K562 (cell line): ENCODE measurements around the gene BOD1L2. TPM values are rescaled to one million over a fixed set of nuclear protein-coding genes. Genes with fewer than 3 reads are reported as not detected.

Experiments
- ATAC-seq: fragments of 200-7000 bp; cut with Tn5 transposase; 3 replicates; pipeline ENCODE4 v1.9.1; 2020; ENCODE audit warnings: moderate library complexity
- BruUV-seq: library from RNA; stranded (reverse); fragments of 400-500 nt; replicated peaks from 2 replicates; lab custom pipeline; 2021; lab: Mats Ljungman, UMichigan
- CTCF ChIA-PET: fragments of 300-600 bp; formaldehyde crosslinking; extraction: SDS; loops from one replicate; lab custom pipeline; 2021; ENCODE audit warnings: low intra/inter-chr PET ratio; lab: Yijun Ruan, JAX
- POLR2A ChIA-PET: fragments of 300-600, 350-650 bp; sonication (Branson Sonifier 250); formaldehyde crosslinking; extraction: SDS; loops from one replicate; lab custom pipeline; 2021; ENCODE audit warnings: antibody characterized with exemption, inconsistent platforms; lab: Yijun Ruan, JAX
- DNase-seq, 4 experiments: peaks; one replicate each; pipeline versions ENCODE4 v3.0.0 to v3.0.0-alpha.2; 2011 to 2018; ENCODE audit warnings: low spot score in 3 of 4, mixed read lengths in 3 of 4; ENCODE audit errors: extremely low read depth in 1 of 4
- FAIRE-seq: peaks from 2 replicates; lab custom pipeline; 2011; peaks lifted over from hg19 to GRCh38; lab: Jason Lieb, UNC
- H2AFZ ChIP-seq: 2 replicates; pipeline ENCODE4 v1.6.0; 2011; ENCODE audit warnings: low read depth, low read length, control low read depth, inconsistent platforms
- H3K27ac ChIP-seq: fragments of 200-600 bp; 3 replicates; pipeline ENCODE4 v1.8.0; 2011; ENCODE audit warnings: low read depth, mild to moderate bottlenecking, control low read depth, inconsistent platforms, low read length, moderate library complexity, mixed read lengths; ENCODE audit errors: extremely low read depth
- H3K27me3 ChIP-seq, 2 experiments: fragments of 300-600 bp in 1 of 2; 2 replicates in 1 of 2; 3 replicates in 1 of 2; pipeline versions ENCODE4 v1.6.0 to v1.8.0; 2011; ENCODE audit warnings: inconsistent platforms in 2 of 2, low read length in 2 of 2, mild to moderate bottlenecking in 1 of 2, mixed read lengths in 1 of 2, moderate library complexity in 1 of 2; ENCODE audit not compliant: control insufficient read depth in 2 of 2, insufficient read depth in 2 of 2
- H3K36me3 ChIP-seq: fragments of 300-600 bp; 3 replicates; pipeline ENCODE4 v1.8.0; 2011; ENCODE audit warnings: mild to moderate bottlenecking, low read length, inconsistent platforms; ENCODE audit not compliant: control insufficient read depth, insufficient read depth
- H3K4me1 ChIP-seq, 2 experiments: fragments of 200-600 bp in 1 of 2; replicated peaks in 1 of 2; 2 replicates in 1 of 2; 3 replicates in 1 of 2; pipeline versions ENCODE4 v1.5.1 to v1.8.0; 2011; ENCODE audit warnings: inconsistent platforms in 2 of 2, low read length in 2 of 2, mild to moderate bottlenecking in 1 of 2, mixed read lengths in 1 of 2, moderate library complexity in 1 of 2; ENCODE audit not compliant: control insufficient read depth in 2 of 2, insufficient read depth in 2 of 2
- H3K4me2 ChIP-seq: 2 replicates; pipeline ENCODE4 v1.6.1; 2011; ENCODE audit warnings: low read length, control low read depth, inconsistent platforms, mixed read lengths; ENCODE audit not compliant: insufficient read depth
- H3K4me3 ChIP-seq: fragments of 200-600 bp; sonication (generic), shearing (Covaris generic); 2 replicates; pipeline ENCODE4 v1.5.1; 2016; ENCODE audit warnings: control low read depth, inconsistent platforms
- H3K79me2 ChIP-seq: fragments of 200-600 bp; 3 replicates; pipeline ENCODE4 v1.8.0; 2011; ENCODE audit warnings: low read length, inconsistent platforms; ENCODE audit not compliant: control insufficient read depth, insufficient read depth
- H3K9ac ChIP-seq, 2 experiments: 2 replicates each; pipeline versions ENCODE4 v1.6.0 to v1.6.1; 2011; ENCODE audit warnings: low read depth in 2 of 2, low read length in 2 of 2, control low read depth in 1 of 2, inconsistent platforms in 1 of 2, mild to moderate bottlenecking in 1 of 2, mixed read lengths in 1 of 2; ENCODE audit not compliant: insufficient read depth in 1 of 2
- H3K9me1 ChIP-seq: one replicate; pipeline ENCODE4 v1.6.0; 2011; ENCODE audit warnings: inconsistent platforms, mild to moderate bottlenecking, low read length, moderate library complexity; ENCODE audit not compliant: control insufficient read depth, insufficient read depth
- H3K9me3 ChIP-seq: replicated peaks from 2 replicates; pipeline ENCODE4 v1.5.1; 2011; ENCODE audit warnings: low read depth, low read length, inconsistent platforms; ENCODE audit not compliant: control insufficient read depth, insufficient read depth
- H4K20me1 ChIP-seq: replicated peaks from 2 replicates; pipeline ENCODE4 v1.6.1; 2011; ENCODE audit warnings: low read length, inconsistent platforms, mixed read lengths; ENCODE audit not compliant: control insufficient read depth, insufficient read depth
- CBX5 ChIP-seq: IDR thresholded peaks from 2 replicates; pipeline ENCODE4 v1.6.1; 2014; ENCODE audit warnings: low read depth, borderline replicate concordance
- E2F8 ChIP-seq: fragments of 450-650 bp; IDR thresholded peaks from 2 replicates; pipeline ENCODE4 v1.7.1; 2018; ENCODE audit warnings: mild to moderate bottlenecking, low read depth; ENCODE audit not compliant: partially characterized antibody
- GATA2 ChIP-seq: sonication (generic); formaldehyde crosslinking; IDR thresholded peaks from 2 replicates; pipeline ENCODE4 v1.4.0; 2020; ENCODE audit warnings: mild to moderate bottlenecking, missing genetic modification reagents
- HIVEP1 ChIP-seq: fragments of 250-450 bp; sonication (Bioruptor Pico); IDR thresholded peaks from 2 replicates; pipeline ENCODE4 v1.4.0; 2020; ENCODE audit warnings: mild to moderate bottlenecking
- L3MBTL2 ChIP-seq: fragments of 450-650 bp; IDR thresholded peaks from 2 replicates; pipeline ENCODE4 v1.6.1; 2016; ENCODE audit warnings: mild to moderate bottlenecking, moderate library complexity
- MXI1 ChIP-seq: IDR thresholded peaks from 2 replicates; pipeline ENCODE4 v1.6.1; 2011; ENCODE audit warnings: low read depth, mild to moderate bottlenecking, improper control_type of control experiment, low read length
- POLR3G ChIP-seq: IDR thresholded peaks from 2 replicates; pipeline ENCODE4 v1.6.1; 2011; ENCODE audit not compliant: insufficient read length, insufficient replicate concordance; ENCODE audit errors: extremely low read depth
- SAP30 ChIP-seq: fragments of 200-600 bp; sonication (generic); IDR thresholded peaks from 2 replicates; pipeline ENCODE4 v1.6.1; 2012; ENCODE audit warnings: borderline replicate concordance, low read depth, mild to moderate bottlenecking, moderate library complexity, low read length, control low read depth, inconsistent platforms; ENCODE audit not compliant: insufficient read depth, poor library complexity, severe bottlenecking
- SMARCB1 ChIP-seq: IDR thresholded peaks from 2 replicates; pipeline ENCODE4 v1.6.1; 2011; ENCODE audit warnings: improper control_type of control experiment, low read depth; ENCODE audit not compliant: insufficient read length
- ZEB2 ChIP-seq: fragments of 450-650 bp; IDR thresholded peaks from 2 replicates; pipeline ENCODE4 v1.6.1; 2016
- ZFP1 ChIP-seq: fragments of 450-650 bp; formaldehyde crosslinking; IDR thresholded peaks from 2 replicates; pipeline ENCODE4 v1.4.0; 2020; ENCODE audit warnings: mild to moderate bottlenecking, mixed read lengths
- ZNF3 ChIP-seq: fragments of 250-450 bp; sonication (Bioruptor Pico); IDR thresholded peaks from 2 replicates; pipeline ENCODE4 v1.5.0; 2021; ENCODE audit warnings: mild to moderate bottlenecking, moderate library complexity
- ZNF668 ChIP-seq: fragments of 250-450 bp; sonication (Bioruptor Pico); IDR thresholded peaks from 2 replicates; pipeline ENCODE4 v1.8.0; 2022; ENCODE audit warnings: mild to moderate bottlenecking, inconsistent platforms
- WGBS: fragments of 100-300 bp; shearing (Covaris generic); methylation state at CpG from one replicate; pipeline ENCODE4 v1.1.6; 2016; ENCODE audit warnings: low coverage, mixed read lengths; ENCODE audit not compliant: insufficient coverage; ENCODE audit errors: missing lambda C conversion rate; 5-methylcytosine and 5-hydroxymethylcytosine counted together
- in situ Hi-C: fragments of 300-500 bp; cut with MboI; formaldehyde crosslinking; loops from 4 replicates; pipeline ENCODE4 v1.15.0; 2018; ENCODE audit warnings: inconsistent platforms, mixed read lengths
- intact Hi-C: fragments of 100-400 bp; cut with micrococcal nuclease; formaldehyde crosslinking; loops from 2 replicates; pipeline ENCODE4 v1.14.2; 2022
- polyA plus RNA-seq, 8 experiments: library from polyadenylated mRNA; depleted of rRNA in 4 of 8; stranded (reverse) in 5 of 8; unstranded in 3 of 8; fragments of >200 nt; fragmentation: Nextera tagmentation in 2 of 8; fragmentation: Illumina TruSeq in 1 of 8; extraction: Ambion mirVana in 2 of 8; extraction: Trizol in 1 of 8; gene quantifications; 2 replicates each; pipeline versions ENCODE4 v1.2.1 to v1.2.3, GENCODE V29; 2011 to 2014; ENCODE audit warnings: inconsistent platforms in 1 of 8, missing spikeins in 1 of 8
- total RNA-seq, 7 experiments: library from RNA; depleted of rRNA in 6 of 7; stranded (reverse); fragments of >200 nt in 6 of 7; fragmentation: Illumina TruSeq in 2 of 7; extraction: Trizol in 2 of 7; gene quantifications; 2 replicates each; pipeline versions ENCODE4 v1.2.1 to v1.2.3, GENCODE V29; 2011 to 2021; ENCODE audit warnings: low replicate concordance in 1 of 7
- TF ChIP-seq, protein P1 (sequence below), 3 experiments: IDR thresholded peaks in 2 of 3; conservative IDR thresholded peaks in 1 of 3; 2 replicates each; pipeline ENCODE4 v1.5.1; 2011 to 2012; ENCODE audit warnings: low read length in 3 of 3, mild to moderate bottlenecking in 3 of 3, control low read depth in 2 of 3, improper control_type of control experiment in 1 of 3, inconsistent platforms in 1 of 3, low read depth in 1 of 3, mixed read lengths in 1 of 3, moderate library complexity in 1 of 3; ENCODE audit not compliant: insufficient read depth in 2 of 3
- TF ChIP-seq, protein P2 (sequence below): fragments of 450-650 bp; IDR thresholded peaks from 2 replicates; pipeline ENCODE4 v1.6.1; 2016

Gene BOD1L2
- total and polyA plus RNA-seq, 9 of the 15 experiments (the other 6 are each of a cell fraction or from before 2014, with no cell fraction given) = 0.03 TPM; not detected in 8

- Histone ChIP-seq H3K27ac (no peak overlapping the region), H3K4me3 (no peak overlapping the region), H3K9me1 (no peaks in the 10 kb centered on the region), H3K79me2 (no peaks in the 10 kb centered on the region), H3K27me3 (no peaks in the 10 kb centered on the region), H2AFZ (no peak overlapping the region), H3K9me3 (no peaks in the 10 kb centered on the region), H3K4me1 (peaks cover 0 to 31% of the 10 kb centered on the region in 2 experiments; a peak in 4 of 5 replicates), H3K4me2 (peak overlapping the region; percentile 1; the same call in 1 of the 2 replicates), H4K20me1 (no peaks in the 10 kb centered on the region), H3K9ac (no peak overlapping the region), H3K36me3 (no peaks in the 10 kb centered on the region)
- in situ Hi-C loops = no loop called here
- BruUV-seq = no TSS peak
- DNase-seq = peak in 2 of 4 experiments; percentile 35 to 41
- FAIRE-seq = no peak
- ChIA-PET POLR2A (no interaction called here), CTCF (no interaction called here)
- 17% methylated on average over 10 of the region's 10 CpGs for WGBS
- peak; percentile 95 for ATAC-seq
- intact Hi-C loops = no loop called here
- TF ChIP-seq ZFP1 (CRISPR knock-in tag) (no peak), SAP30 (no peak), CBX5 (no peak), ZNF3 (no peak), L3MBTL2 (peak; percentile 81), HIVEP1 (no peak), E2F8 (peak; percentile 49), MXI1 (no peak), ZEB2 (peak; percentile 98), GATA2 (no peak), POLR3G (no peak), ZNF668 (no peak), SMARCB1 (no peak)
- TF ChIP-seq, protein P1, sequence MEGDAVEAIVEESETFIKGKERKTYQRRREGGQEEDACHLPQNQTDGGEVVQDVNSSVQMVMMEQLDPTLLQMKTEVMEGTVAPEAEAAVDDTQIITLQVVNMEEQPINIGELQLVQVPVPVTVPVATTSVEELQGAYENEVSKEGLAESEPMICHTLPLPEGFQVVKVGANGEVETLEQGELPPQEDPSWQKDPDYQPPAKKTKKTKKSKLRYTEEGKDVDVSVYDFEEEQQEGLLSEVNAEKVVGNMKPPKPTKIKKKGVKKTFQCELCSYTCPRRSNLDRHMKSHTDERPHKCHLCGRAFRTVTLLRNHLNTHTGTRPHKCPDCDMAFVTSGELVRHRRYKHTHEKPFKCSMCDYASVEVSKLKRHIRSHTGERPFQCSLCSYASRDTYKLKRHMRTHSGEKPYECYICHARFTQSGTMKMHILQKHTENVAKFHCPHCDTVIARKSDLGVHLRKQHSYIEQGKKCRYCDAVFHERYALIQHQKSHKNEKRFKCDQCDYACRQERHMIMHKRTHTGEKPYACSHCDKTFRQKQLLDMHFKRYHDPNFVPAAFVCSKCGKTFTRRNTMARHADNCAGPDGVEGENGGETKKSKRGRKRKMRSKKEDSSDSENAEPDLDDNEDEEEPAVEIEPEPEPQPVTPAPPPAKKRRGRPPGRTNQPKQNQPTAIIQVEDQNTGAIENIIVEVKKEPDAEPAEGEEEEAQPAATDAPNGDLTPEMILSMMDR (IDR thresholded peaks at IDR 0.05 in 2 of 3, conservative IDR thresholded peaks at IDR 0.05 in 1 of 3; ENCODE audit: insufficient read depth in 2 of 3, low read depth in 1 of 3, low read length in 3 of 3) = no peak
- TF ChIP-seq, protein P2, sequence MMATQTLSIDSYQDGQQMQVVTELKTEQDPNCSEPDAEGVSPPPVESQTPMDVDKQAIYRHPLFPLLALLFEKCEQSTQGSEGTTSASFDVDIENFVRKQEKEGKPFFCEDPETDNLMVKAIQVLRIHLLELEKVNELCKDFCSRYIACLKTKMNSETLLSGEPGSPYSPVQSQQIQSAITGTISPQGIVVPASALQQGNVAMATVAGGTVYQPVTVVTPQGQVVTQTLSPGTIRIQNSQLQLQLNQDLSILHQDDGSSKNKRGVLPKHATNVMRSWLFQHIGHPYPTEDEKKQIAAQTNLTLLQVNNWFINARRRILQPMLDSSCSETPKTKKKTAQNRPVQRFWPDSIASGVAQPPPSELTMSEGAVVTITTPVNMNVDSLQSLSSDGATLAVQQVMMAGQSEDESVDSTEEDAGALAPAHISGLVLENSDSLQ = peak; percentile 92
These were observed 5.4 kb upstream of the BOD1L2 start for GRCh38 chr18:57141208-57142129.
